ENCODE data around the gene ABCB1.

The ABCB1 gene

DNA sequence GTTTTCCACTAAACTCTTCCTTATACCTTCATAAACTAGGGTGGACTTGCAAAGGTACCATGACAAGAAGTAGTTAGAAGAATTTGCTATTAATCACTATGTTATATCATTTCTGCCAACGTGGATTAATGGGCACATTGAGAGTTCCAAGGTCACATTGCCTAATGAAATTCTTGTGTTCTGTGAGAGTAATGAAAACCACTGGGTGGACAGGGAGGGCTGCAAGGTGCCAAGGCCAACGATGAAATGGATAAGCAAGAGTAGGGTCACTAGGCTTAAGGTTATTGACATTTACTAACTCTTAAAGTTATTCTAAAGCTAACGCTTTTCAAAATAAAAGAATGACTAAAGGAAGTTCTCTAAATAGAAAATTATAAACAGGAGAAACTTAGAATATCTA is 118.6 kb downstream of the ABCB1 start:
- Histone ChIP-seq H3K27ac (no peak overlapping the region), H3K27me3 (no peaks in the 10 kb centered on the region), H3K9ac (no peak overlapping the region), H3K9me3 (replicated peaks in 1 of 11) (no peaks in the 10 kb centered on the region), H3K4me3 (no peak overlapping the region), H3K4me2 (no peak overlapping the region), H3K36me3 (no peaks in the 10 kb centered on the region), H3K4me1 (peaks cover 0 to 19% (median 16%) of the 10 kb centered on the region in 10 experiments; a peak in 16 of 20 replicates), H4K20me1 (no peaks in the 10 kb centered on the region)
- TF ChIP-seq Cebpa-rat (IDR thresholded peaks at IDR 0.05), result no peak

DNA sequence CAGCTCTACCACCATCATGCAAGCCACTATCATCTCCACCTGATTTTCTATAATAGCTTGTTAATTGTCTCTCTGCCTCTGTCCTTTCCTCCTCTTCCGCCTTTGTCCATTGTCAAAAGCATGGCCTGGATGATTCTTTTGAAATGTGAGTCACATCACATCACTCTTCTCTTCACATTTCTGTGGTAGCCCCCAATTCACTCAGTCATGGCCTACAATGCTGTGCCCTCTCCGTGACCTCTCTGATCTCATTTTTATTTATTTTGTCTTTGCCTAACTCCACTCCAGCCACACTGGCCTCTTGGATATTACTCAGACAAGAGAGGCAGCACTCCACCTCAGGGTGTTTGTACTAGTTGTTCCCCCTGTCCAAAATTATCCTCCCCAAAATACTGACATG is 120.3 kb downstream of the ABCB1 start:
- H3K27me3 ChIP-seq, result peaks cover 0 to 5% (median 0%) of the 10 kb centered on the region in 11 experiments; a peak in 1 of 22 replicates
- H3K4me3 ChIP-seq, result no peak overlapping the region
- no peak overlapping the region for H3K4me2 ChIP-seq
- TF ChIP-seq Cebpa-rat (IDR thresholded peaks at IDR 0.05), result no peak
- H3K4me1 ChIP-seq, result peaks cover 0 to 31% (median 24%) of the 10 kb centered on the region in 10 experiments; a peak in 16 of 20 replicates
- no peak overlapping the region for H3K9ac ChIP-seq
- no peak overlapping the region for H3K27ac ChIP-seq
- H3K9me3 ChIP-seq (replicated peaks in 1 of 11), result no peaks in the 10 kb centered on the region
- no peaks in the 10 kb centered on the region for H4K20me1 ChIP-seq
- H3K36me3 ChIP-seq, result no peaks in the 10 kb centered on the region

DNA sequence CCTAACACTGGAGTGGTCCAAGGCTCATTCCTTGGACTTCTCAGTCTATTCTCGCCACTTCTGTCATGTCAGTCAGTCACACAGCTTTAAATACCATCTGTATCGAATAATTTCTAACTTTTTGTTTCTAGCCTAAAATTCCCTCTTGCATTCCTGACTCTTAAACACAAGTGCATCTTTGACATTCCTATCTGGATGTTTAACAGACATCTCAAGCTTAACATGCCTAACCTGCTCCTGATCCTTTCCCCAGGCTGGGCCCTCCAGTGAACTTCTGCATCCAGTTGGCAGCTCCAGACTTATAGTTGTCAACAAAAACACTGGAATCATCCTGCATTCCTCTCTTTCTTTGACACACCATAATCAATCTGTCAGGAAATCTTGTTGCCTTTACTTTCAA is 120.7 kb downstream of the ABCB1 start:
- Histone ChIP-seq H3K9me3 (replicated peaks in 1 of 11) (no peaks in the 10 kb centered on the region), H3K36me3 (no peaks in the 10 kb centered on the region), H4K20me1 (no peaks in the 10 kb centered on the region), H3K4me1 (peaks cover 0 to 35% (median 28%) of the 10 kb centered on the region in 10 experiments; a peak in 16 of 20 replicates), H3K27ac (no peak overlapping the region), H3K4me3 (no peak overlapping the region), H3K4me2 (no peak overlapping the region), H3K9ac (no peak overlapping the region), H3K27me3 (peaks cover 0 to 5% (median 0%) of the 10 kb centered on the region in 11 experiments; a peak in 1 of 22 replicates)
- TF ChIP-seq Cebpa-rat (IDR thresholded peaks at IDR 0.05), result no peak

DNA sequence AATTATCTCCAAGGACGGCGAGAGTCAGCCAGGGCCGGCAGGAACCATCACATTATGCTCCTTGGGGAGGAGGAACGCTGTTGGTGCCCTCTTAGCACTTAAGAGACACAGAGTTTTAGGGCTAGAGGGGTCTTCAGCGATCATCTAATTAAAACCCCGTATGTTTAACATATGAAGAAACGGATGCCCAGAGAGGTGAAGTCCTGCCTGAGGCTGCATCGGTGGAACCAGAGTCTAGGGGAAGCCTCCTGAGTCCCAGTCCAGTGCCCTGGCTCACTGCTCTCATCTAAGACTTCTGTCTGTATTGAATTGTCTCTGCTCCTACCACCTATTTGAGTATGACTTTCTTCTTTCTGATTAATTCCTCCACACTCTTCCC is 124.5 kb downstream of the ABCB1 start:
- Histone ChIP-seq H3K4me3 (peak overlapping the region; percentile 63 to 78 (median 70)), H3K27ac (peak overlapping the region in 10 of 11 experiments; percentile 80 to 98 (median 91); a peak in 20 of 22 replicates), H3K4me2 (peak overlapping the region; percentile 84 to 99 (median 94)), H3K27me3 (peaks cover 0 to 5% (median 0%) of the 10 kb centered on the region in 11 experiments; a peak in 1 of 22 replicates), H3K9me3 (replicated peaks in 1 of 11) (no peaks in the 10 kb centered on the region; a peak in 1 of 22 replicates), H3K9ac (peak overlapping the region; percentile 83 to 97 (median 88); a peak in 21 of 22 replicates), H3K36me3 (peaks cover 0 to 11% (median 0%) of the 10 kb centered on the region in 11 experiments; a peak in 3 of 22 replicates), H4K20me1 (no peaks in the 10 kb centered on the region; a peak in 1 of 22 replicates), H3K4me1 (peaks cover 17 to 39% (median 33%) of the 10 kb centered on the region in 10 experiments)
- no peak for TF ChIP-seq Cebpa-rat (IDR thresholded peaks at IDR 0.05)

DNA sequence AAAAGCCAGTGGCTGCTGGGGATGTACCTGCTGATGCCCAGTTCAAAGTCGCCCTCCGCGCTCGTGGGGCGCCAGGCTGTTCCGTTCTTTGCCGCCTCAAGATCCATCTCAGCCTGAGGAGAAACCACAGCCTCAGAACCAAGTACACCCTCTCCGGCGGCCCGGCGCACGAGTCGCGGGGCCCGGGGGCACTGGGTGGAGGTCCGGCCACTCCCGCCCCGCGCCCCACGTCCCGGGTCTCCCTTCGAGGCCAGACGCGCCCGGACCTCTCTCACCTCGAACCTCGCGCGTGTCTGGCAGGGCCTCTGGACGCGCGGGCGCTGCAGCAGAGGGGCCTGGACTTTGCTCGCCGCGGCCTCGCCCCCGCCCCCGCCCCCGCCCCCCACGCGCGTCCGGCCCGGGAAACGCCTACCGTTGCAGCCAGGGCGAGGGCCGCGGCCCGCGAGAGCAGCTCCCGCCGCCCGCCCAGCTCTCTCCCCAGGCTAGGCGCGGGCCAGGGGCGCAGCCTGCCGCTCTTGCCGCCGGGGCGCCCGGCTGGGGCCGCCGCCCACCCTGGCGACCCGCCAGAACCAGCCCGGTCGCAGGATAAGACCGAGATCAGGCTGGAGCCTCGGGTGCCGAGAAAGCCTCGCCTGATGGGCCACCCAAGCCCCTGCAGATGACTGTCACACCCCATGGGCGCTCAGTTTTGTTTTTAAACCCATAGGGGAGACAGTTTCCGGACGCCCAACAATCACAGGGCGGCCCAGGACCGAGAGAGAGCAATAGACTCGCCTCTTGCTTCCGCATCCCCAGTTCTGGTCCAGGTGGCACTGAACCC is 125.1 kb downstream of the ABCB1 start, which contains the start of gene ABCB4:
TSS of gene ABCB4 (minus strand) at position 322 of the 820 bp plus-strand sequence. CDS start at position 107, 215 bp downstream.
- Histone ChIP-seq H3K27me3 (peaks cover 0 to 5% (median 0%) of the 10 kb centered on the region in 11 experiments; a peak in 1 of 22 replicates), H3K4me3 (peak within 1 kb of the TSS; percentile 63 to 78 (median 70)), H3K4me2 (peak within 1 kb of the TSS; percentile 84 to 99 (median 94)), H3K4me1 (peaks cover 17 to 39% (median 33%) of the 10 kb centered on the region in 10 experiments), H3K9me3 (replicated peaks in 1 of 11) (no peaks in the 10 kb centered on the region; a peak in 2 of 22 replicates), H3K9ac (peak within 1 kb of the TSS; percentile 83 to 97 (median 88)), H4K20me1 (no peaks in the 10 kb centered on the region; a peak in 1 of 22 replicates), H3K27ac (peak within 1 kb of the TSS; percentile 56 to 98 (median 88)), H3K36me3 (peaks cover 0 to 11% (median 0%) of the 10 kb centered on the region in 11 experiments; a peak in 3 of 22 replicates)
- TF ChIP-seq Cebpa-rat (IDR thresholded peaks at IDR 0.05), result no peak

DNA sequence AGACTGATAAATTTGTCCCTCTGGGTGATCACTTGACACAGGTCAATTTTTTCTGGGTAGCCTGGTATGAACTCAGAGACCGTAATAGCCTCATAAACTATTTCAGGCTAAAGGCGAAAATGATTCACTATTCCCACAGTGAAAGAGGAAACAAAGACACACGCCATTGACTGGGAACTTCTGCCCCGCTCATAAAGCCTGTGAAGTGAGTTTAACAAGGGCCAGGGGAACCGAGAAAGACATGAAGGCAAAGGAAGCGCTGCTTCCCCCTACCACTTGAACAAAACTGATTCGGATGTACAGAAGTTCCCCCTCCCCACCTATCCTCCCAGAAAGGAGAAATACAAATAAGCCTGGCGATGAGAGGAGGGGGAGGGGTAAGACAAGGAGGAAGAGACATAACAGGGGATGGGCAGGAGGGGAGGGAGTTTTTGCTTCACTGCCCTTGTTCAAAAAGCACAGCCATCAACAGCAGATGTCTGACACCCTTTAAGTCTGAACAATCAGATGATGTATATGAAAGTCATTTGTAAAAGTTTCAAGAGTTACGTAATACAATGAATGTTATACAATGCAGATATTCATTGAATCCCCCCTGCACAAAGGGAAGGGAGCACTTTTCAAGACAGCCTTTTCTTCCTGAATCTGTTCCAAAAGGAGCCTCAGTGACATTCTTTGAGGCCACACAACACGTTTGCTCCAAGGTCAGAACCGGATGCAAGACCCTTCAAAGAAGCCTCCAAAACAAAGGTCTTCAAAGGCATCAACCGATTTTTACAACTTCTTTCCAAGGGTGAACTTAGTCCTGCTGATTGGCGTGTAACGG is 125.9 kb downstream of the ABCB1 start:
- no peaks in the 10 kb centered on the region; a peak in 1 of 22 replicates for H4K20me1 ChIP-seq
- H3K9me3 ChIP-seq (replicated peaks in 1 of 11), result peaks cover 0 to 5% (median 0%) of the 10 kb centered on the region in 11 experiments; a peak in 4 of 22 replicates
- peak overlapping the region; percentile 83 to 97 (median 88) for H3K9ac ChIP-seq
- peak in 6 of 11 experiments; percentile 11 to 78 (median 54); a peak in 5 of 22 replicates for TF ChIP-seq Cebpa-rat (IDR thresholded peaks at IDR 0.05)
- peak overlapping the region; percentile 84 to 99 (median 94) for H3K4me2 ChIP-seq
- peaks cover 0 to 5% (median 0%) of the 10 kb centered on the region in 11 experiments; a peak in 1 of 22 replicates for H3K27me3 ChIP-seq
- peaks cover 0 to 11% (median 0%) of the 10 kb centered on the region in 11 experiments; a peak in 3 of 22 replicates for H3K36me3 ChIP-seq
- H3K4me3 ChIP-seq, result peak overlapping the region; percentile 63 to 78 (median 70)
- peaks cover 17 to 39% (median 33%) of the 10 kb centered on the region in 10 experiments for H3K4me1 ChIP-seq
- H3K27ac ChIP-seq, result peak overlapping the region; percentile 56 to 98 (median 88)

DNA sequence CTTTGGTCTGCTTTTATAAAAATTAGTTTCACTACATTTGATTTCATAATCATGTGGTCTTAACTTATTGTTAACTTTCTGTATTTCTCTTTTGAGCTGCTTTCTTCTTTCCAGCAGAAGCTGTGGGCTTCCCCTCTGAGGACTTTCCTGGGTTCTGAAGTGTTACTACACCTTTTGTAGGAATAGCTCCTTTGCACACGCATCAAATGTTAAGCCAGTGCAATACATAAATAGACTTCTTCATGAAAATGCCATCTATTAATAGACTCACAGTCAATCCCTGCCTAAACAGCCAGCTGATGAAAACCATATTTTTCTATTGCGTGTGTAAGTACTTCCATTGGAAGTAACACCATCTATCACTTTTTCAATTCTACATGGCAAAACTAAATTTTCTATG is 126.7 kb downstream of the ABCB1 start:
- Histone ChIP-seq H3K9ac (peak overlapping the region; percentile 36 to 97 (median 88); a peak in 21 of 22 replicates), H3K27ac (peak overlapping the region; percentile 56 to 98 (median 88); a peak in 21 of 22 replicates)

DNA sequence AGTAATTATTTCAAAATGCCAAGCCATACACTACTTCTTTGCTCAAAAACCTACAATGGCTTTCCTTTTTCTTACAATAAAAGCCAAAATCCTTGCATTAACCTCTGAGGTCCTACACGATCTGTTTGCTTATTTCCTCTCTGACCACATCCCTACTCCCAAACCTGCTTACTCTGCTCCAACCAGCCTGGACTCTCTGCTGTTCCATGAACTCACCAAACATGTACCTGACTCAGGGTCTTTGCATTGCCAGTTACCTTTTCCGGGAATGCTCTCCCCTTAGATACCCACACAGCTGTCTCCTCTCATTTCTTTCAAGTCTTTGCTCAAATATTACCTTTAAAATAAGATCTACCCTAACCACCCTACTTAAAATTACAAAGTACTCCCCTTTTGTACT is 127.5 kb downstream of the ABCB1 start:
- Histone ChIP-seq H3K4me2 (peak overlapping the region; percentile 80 to 99 (median 93)), H3K27ac (peak overlapping the region in 8 of 11 experiments; percentile 12 to 98 (median 64); a peak in 11 of 22 replicates), H3K4me3 (no peak overlapping the region), H3K27me3 (peaks cover 0 to 5% (median 0%) of the 10 kb centered on the region in 11 experiments; a peak in 1 of 22 replicates), H3K9ac (no peak overlapping the region), H3K4me1 (peaks cover 17 to 39% (median 31%) of the 10 kb centered on the region in 10 experiments), H3K36me3 (peaks cover 0 to 11% (median 0%) of the 10 kb centered on the region in 11 experiments; a peak in 3 of 22 replicates), H3K9me3 (replicated peaks in 1 of 11) (peaks cover 0 to 6% (median 0%) of the 10 kb centered on the region in 11 experiments; a peak in 5 of 22 replicates), H4K20me1 (no peaks in the 10 kb centered on the region; a peak in 1 of 22 replicates)
- no peak for TF ChIP-seq Cebpa-rat (IDR thresholded peaks at IDR 0.05)

More for the DNA sequence above, 126.7 kb downstream of the ABCB1 start:
- peaks cover 0 to 5% (median 0%) of the 10 kb centered on the region in 11 experiments; a peak in 4 of 22 replicates for H3K9me3 ChIP-seq (replicated peaks in 1 of 11)
- H3K36me3 ChIP-seq, result peaks cover 0 to 11% (median 0%) of the 10 kb centered on the region in 11 experiments; a peak in 3 of 22 replicates
- TF ChIP-seq Cebpa-rat (IDR thresholded peaks at IDR 0.05), result no peak
- peak overlapping the region; percentile 63 to 78 (median 70); a peak in 17 of 20 replicates for H3K4me3 ChIP-seq
- H3K27me3 ChIP-seq, result peaks cover 0 to 5% (median 0%) of the 10 kb centered on the region in 11 experiments; a peak in 1 of 22 replicates
- no peaks in the 10 kb centered on the region; a peak in 1 of 22 replicates for H4K20me1 ChIP-seq
- H3K4me2 ChIP-seq, result peak overlapping the region; percentile 84 to 99 (median 94)
- peaks cover 17 to 39% (median 32%) of the 10 kb centered on the region in 10 experiments for H3K4me1 ChIP-seq

Data from BLaER1 treated with 17β-estradiol and CSF1 and Interleukin-3, amounts not matched to agents 10 nM and 100 nM (cell line).